Spleen (tissue), 11 donors: ENCODE results near the gene ELOVL1. TPM values are rescaled to one million over a fixed set of nuclear protein-coding genes. Genes with fewer than 3 reads are reported as not detected.

ENCODE experiments used
- DNase-seq: peaks from one replicate; pipeline ENCODE4 v3.0.0-alpha.2; 2020
- H3K27ac ChIP-seq, 8 donors: fragments of 200-600 bp; sonication (generic) in 7 of 8; 1 replicate in 4 of 8; 2 replicates in 4 of 8; pipeline versions ENCODE4 v1.5.0 to v1.8.0; 2016 to 2021; ENCODE audit warnings: inconsistent platforms in 4 of 8, mild to moderate bottlenecking in 4 of 8, moderate library complexity in 1 of 8
- H3K27me3 ChIP-seq, 7 donors: fragments of 200-600 bp; sonication (generic) in 6 of 7; replicated peaks in 1 of 7; 1 replicate in 4 of 7; 2 replicates in 3 of 7; pipeline versions ENCODE4 v1.5.0 to v1.8.0; 2016 to 2021; ENCODE audit warnings: inconsistent platforms in 3 of 7, mild to moderate bottlenecking in 1 of 7
- H3K36me3 ChIP-seq, 6 donors: fragments of 200-600 bp; sonication (generic) in 5 of 6; 1 replicate in 4 of 6; 2 replicates in 2 of 6; pipeline versions ENCODE4 v1.5.0 to v1.8.0; 2016 to 2021; ENCODE audit warnings: inconsistent platforms in 2 of 6
- H3K4me1 ChIP-seq, 6 donors: fragments of 200-600 bp; sonication (generic) in 5 of 6; 1 replicate in 3 of 6; 2 replicates in 3 of 6; pipeline versions ENCODE4 v1.5.0 to v1.8.0; 2016 to 2021; ENCODE audit warnings: inconsistent platforms in 3 of 6
- H3K4me3 ChIP-seq, 8 donors: fragments of 200-600 bp; sonication (generic) in 7 of 8; 1 replicate in 4 of 8; 2 replicates in 4 of 8; pipeline versions ENCODE4 v1.5.0 to v1.8.0; 2016 to 2021; ENCODE audit warnings: inconsistent platforms in 4 of 8, mild to moderate bottlenecking in 4 of 8, moderate library complexity in 2 of 8
- H3K9me3 ChIP-seq, 8 donors: fragments of 200-600 bp; sonication (generic) in 7 of 8; 1 replicate in 4 of 8; 2 replicates in 4 of 8; pipeline versions ENCODE4 v1.5.0 to v1.8.0; 2016 to 2021; ENCODE audit warnings: inconsistent platforms in 4 of 8
- CTCF ChIP-seq, 11 experiments: fragments of 200-600 bp in 7 of 11; fragments of 450-650 bp in 4 of 11; sonication (generic) in 4 of 11; IDR thresholded peaks in 8 of 11; conservative IDR thresholded peaks in 3 of 11; 1 replicate in 7 of 11; 2 replicates in 4 of 11; pipeline versions ENCODE4 v1.4.0 to v1.8.0; 2016 to 2021; ENCODE audit warnings: antibody characterized with exemption in 11 of 11, inconsistent platforms in 4 of 11, mild to moderate bottlenecking in 1 of 11
- POLR2A ChIP-seq, 3 donors: fragments of 450-650 bp; IDR thresholded peaks; one replicate each; pipeline ENCODE4 v1.5.1; 2017; ENCODE audit warnings: antibody characterized with exemption in 3 of 3, mild to moderate bottlenecking in 1 of 3
- POLR2AphosphoS5 ChIP-seq, 3 donors: sonication (generic); formaldehyde crosslinking; IDR thresholded peaks; one replicate each; pipeline ENCODE4 v1.5.1; 2017; ENCODE audit warnings: antibody characterized with exemption in 3 of 3
- WGBS, 5 donors: extraction: QIAGEN DNeasy Blood & Tissue Kit in 3 of 5; methylation state at CpG; one replicate each; pipeline versions ENCODE4 v1.1.5 to v1.1.7; 2013 to 2018; 5-methylcytosine and 5-hydroxymethylcytosine counted together
- intact Hi-C: fragments of 100-400 bp; cut with DNase I; formaldehyde crosslinking; loops from one replicate; pipeline ENCODE4 v1.15.0; 2023; ENCODE audit warnings: low total_unique reads
- polyA plus RNA-seq, 3 donors: library from polyadenylated mRNA; stranded (reverse); fragments of 200-250 nt; gene quantifications; one replicate each; pipeline ENCODE4 v1.2.1, GENCODE V29; 2013
- total RNA-seq, 7 donors: library from RNA; depleted of rRNA in 3 of 7; stranded (reverse); fragments of >200 nt in 3 of 7; fragmentation: NEBNext Ultra II Directional in 4 of 7; extraction: Animal tissue kit (Norgen Biotek cat#: 25700) in 4 of 7; gene quantifications; one replicate each; pipeline versions ENCODE4 v1.1.0 to v1.2.1, GENCODE V29; 2016 to 2021
- donor health status: healthy with polysubstance abuse.
- donor health status: DM: no; HTN: no; CAD: no; lungs with moderate emphysema.
- donor health status: DM: no; HTN: no; CAD: no.
- donor health status: Bipolar disorder and iron deficiency.
- donor health status: healthy.
- donor health status: DM: no; HTN: no; CAD: no.
- donor health status: DM: yes; HTN: yes; CAD: no.

ELOVL1 gene
- total and polyA plus RNA-seq, 10 donors: 38.7 to 78.7 (median 53.3) TPM

- intact Hi-C loops: no loop called here
These were observed 46.4 kb downstream of the ELOVL1 start for GRCh38 chr1:43321331-43321891.

GRCh38 chr1:43319766-43320165 lies 48.0 kb downstream of the ELOVL1 start:
- no peak for DNase-seq
- intact Hi-C loops: no loop called here

More at GRCh38 chr1:43321331-43321891, 46.4 kb downstream of the ELOVL1 start:
- no peak overlapping the region for H3K27ac ChIP-seq
- TF ChIP-seq POLR2AphosphoS5 (IDR thresholded peaks at IDR 0.05) (no peak), POLR2A (IDR thresholded peaks at IDR 0.05) (no peak), CTCF (IDR thresholded peaks at IDR 0.05 in 8 of 11, conservative IDR thresholded peaks at IDR 0.05 in 3 of 11) (no peak)
- 86 to 97% (median 94%) methylated on average over 10 to 16 of the region's 16 CpGs for WGBS, 5 donors
- H3K9me3 ChIP-seq: peaks cover 0 to 23% (median 21%) of the 10 kb centered on the region in 8 donors
- no peak for DNase-seq
- H3K36me3 ChIP-seq: peaks cover 0 to 74% (median 11%) of the 10 kb centered on the region in 6 donors
- no peaks in the 10 kb centered on the region for H3K27me3 ChIP-seq
- peaks cover 0 to under 1% (median 0%) of the 10 kb centered on the region in 6 donors for H3K4me1 ChIP-seq
- H3K4me3 ChIP-seq: no peak overlapping the region

GRCh38 chr1:43319288-43319687 lies 48.5 kb downstream of the ELOVL1 start:
- TF ChIP-seq CTCF (IDR thresholded peaks at IDR 0.05 in 8 of 11, conservative IDR thresholded peaks at IDR 0.05 in 3 of 11) (no peak), POLR2A (IDR thresholded peaks at IDR 0.05) (no peak), POLR2AphosphoS5 (IDR thresholded peaks at IDR 0.05) (no peak)
- H3K27ac ChIP-seq: no peak overlapping the region
- peaks cover 0 to 3% (median under 1%) of the 10 kb centered on the region in 8 donors for H3K9me3 ChIP-seq
- peaks cover 0 to 68% (median 10%) of the 10 kb centered on the region in 6 donors for H3K36me3 ChIP-seq
- 83 to 100% (median 98%) methylated on average over 4 to 5 of the region's 5 CpGs for WGBS, 5 donors
- H3K4me1 ChIP-seq: peaks cover 0 to 7% (median 0%) of the 10 kb centered on the region in 6 donors
- intact Hi-C loops: no loop called here
- H3K27me3 ChIP-seq: no peaks in the 10 kb centered on the region
- no peak for DNase-seq
- H3K4me3 ChIP-seq: no peak overlapping the region

More at GRCh38 chr1:43319766-43320165, 48.0 kb downstream of the ELOVL1 start:
- Histone ChIP-seq H3K36me3 (peaks cover 0 to 68% (median 11%) of the 10 kb centered on the region in 6 donors), H3K9me3 (peaks cover 0 to 8% (median 5%) of the 10 kb centered on the region in 8 donors), H3K27ac (no peak overlapping the region), H3K27me3 (no peaks in the 10 kb centered on the region), H3K4me3 (no peak overlapping the region), H3K4me1 (peaks cover 0 to 7% (median 0%) of the 10 kb centered on the region in 6 donors)
- WGBS, 5 donors: 67 to 100% (median 92%) methylated on average over 2 to 3 of the region's 3 CpGs
- TF ChIP-seq CTCF (IDR thresholded peaks at IDR 0.05 in 8 of 11, conservative IDR thresholded peaks at IDR 0.05 in 3 of 11): no peak
- TF ChIP-seq POLR2A (IDR thresholded peaks at IDR 0.05): no peak
- no peak for TF ChIP-seq POLR2AphosphoS5 (IDR thresholded peaks at IDR 0.05)

- intact Hi-C loops: no loop called here
- no peak for DNase-seq
- TF ChIP-seq CTCF (IDR thresholded peaks at IDR 0.05 in 8 of 11, conservative IDR thresholded peaks at IDR 0.05 in 3 of 11) (no peak), POLR2AphosphoS5 (IDR thresholded peaks at IDR 0.05) (no peak), POLR2A (IDR thresholded peaks at IDR 0.05) (no peak)
- H3K9me3 ChIP-seq: no peaks in the 10 kb centered on the region
- H3K4me1 ChIP-seq: peaks cover 0 to 7% (median 0%) of the 10 kb centered on the region in 6 donors
- H3K27ac ChIP-seq: no peak overlapping the region
- no peaks in the 10 kb centered on the region for H3K27me3 ChIP-seq
- H3K4me3 ChIP-seq: no peak overlapping the region
- peaks cover 0 to 68% (median 8%) of the 10 kb centered on the region in 6 donors for H3K36me3 ChIP-seq
- WGBS, 5 donors: 78 to 92% (median 85%) methylated on average over 4 of the region's 4 CpGs
These were observed 49.0 kb downstream of the ELOVL1 start for GRCh38 chr1:43318831-43319230.
